Measurements from ENCODE around the gene DEPDC5.
"Not testable (repeated sequence)": the region's sequence is repeated elsewhere in the genome, so short reads cannot be mapped to it uniquely, and the experiment has no call there.

The DEPDC5 gene

DNA sequence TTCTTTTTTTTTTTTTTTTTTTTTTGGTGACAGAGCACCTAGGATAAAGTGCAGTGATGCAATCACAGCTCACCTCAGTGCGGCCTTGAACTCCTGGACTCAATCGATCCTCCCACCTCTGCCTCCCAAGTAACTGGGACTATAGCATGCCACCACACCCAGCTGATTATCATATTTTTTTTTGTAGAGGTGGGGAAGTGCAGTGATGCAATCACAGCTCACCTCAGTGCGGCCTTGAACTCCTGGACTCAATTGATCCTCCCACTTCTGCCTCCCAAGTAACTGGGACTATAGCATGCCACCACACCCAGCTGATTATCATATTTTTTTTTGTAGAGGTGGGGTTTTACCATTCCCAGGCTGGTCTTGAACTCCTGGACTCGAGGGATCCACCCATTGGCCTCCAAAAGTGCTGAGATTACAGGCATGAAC, 61.6 kb downstream of the DEPDC5 start:
- DNase-seq (ENCODE audit: low spot score), result not testable (repeated sequence)

DNA sequence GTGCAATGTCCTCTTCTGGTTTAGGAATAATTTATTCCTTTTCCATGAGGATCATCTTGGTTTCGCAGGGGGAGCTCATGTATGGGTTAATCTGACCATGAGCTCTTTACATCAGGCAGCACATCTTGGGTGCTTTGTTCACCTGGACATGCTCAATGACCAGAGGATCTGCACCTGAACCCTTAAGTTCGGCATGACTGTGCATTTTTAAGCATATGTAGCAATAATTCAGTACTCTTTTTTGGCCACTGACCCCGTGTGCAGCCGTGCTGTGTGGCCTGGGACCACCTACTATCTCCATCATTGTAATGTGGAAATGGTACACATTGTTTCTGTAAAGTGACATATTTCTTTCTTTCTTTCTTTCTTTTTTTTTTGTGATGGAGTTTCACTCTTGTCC, 62.9 kb downstream of the DEPDC5 start:
- DNase-seq (ENCODE audit: low spot score), result no peak

DNA sequence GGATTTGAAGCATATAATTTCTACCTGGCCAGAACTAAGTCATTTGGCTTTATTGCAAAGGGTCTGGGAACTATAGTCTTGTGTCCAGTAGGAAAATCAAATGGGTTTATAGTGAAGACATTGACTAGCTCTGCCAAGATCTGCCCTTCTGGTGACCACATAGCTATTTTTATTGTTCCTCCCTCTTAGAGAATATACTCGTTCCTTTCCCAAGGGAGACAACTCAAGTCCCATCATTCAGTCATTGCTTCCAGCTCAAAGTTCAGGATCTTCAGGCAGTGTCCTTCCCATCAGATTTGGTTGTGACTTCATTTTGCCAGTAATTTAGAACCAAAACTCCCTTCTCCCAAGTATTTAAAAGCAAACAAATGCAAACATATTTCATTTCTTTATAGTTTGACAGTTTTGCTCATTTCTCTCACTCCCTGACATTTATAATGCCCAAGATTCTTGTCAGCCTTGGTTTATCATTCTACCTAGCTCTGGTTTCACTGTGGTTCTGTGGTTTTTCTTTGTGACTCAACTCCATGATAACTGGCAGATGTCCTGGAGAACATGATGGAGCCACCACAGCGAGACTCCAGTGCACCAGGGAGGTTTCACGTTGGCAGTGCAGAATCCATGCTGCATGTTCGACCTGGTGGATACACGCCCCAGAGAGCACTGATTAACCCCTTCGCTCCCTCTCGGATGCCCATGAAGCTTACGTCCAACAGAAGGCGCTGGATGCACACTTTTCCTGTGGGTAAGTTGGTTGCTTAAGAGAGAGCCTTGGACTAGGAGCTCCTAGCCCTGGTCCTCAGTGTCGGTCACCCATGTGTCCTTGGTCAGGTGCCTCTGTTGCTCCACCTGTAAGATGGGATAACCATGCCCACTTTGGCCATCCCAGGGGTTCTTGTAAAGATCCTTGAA, 64.9 kb downstream of the DEPDC5 start:
- no peak for DNase-seq (ENCODE audit: low spot score)

DNA sequence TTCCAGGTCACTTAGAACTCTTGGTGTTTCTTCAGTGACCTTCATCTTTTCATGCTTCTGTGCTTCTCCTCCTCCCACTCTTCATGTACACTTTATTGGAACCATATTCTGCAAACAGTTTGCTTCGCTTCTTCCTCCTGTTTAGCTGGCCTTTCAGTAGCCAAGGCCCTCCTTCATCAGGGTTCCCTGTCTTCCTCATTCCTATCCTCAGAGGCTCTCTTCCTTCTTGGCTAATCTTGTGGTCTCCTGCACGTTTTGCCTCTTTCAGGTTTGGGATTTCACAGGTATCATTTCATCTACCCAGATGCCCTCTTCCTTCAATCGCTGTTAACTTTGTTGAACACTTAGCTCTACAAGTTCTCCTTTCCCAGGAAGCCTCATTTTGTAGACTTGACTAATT, 66.8 kb downstream of the DEPDC5 start:
- no peak for DNase-seq (ENCODE audit: low spot score)

DNA sequence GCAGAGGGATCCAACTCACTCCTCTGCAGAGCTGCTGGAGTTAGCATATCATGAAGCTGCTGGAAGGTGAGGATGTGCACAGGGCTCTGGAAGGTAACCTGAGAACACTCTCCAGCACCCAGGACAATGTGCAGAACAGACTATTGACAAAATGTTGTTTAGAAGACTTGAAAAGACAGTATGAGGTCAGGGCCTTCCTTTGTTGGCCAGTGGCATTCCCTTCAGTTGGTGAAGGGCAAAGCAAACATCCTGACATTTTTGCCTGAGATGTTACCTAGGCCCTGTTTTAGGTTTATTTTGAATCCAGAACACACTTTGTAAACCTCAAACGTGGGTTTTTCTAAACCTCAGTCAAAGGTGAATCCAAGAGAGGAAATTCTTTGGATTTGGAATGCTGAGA, 67.8 kb downstream of the DEPDC5 start:
- DNase-seq (ENCODE audit: low spot score), result no peak

DNA sequence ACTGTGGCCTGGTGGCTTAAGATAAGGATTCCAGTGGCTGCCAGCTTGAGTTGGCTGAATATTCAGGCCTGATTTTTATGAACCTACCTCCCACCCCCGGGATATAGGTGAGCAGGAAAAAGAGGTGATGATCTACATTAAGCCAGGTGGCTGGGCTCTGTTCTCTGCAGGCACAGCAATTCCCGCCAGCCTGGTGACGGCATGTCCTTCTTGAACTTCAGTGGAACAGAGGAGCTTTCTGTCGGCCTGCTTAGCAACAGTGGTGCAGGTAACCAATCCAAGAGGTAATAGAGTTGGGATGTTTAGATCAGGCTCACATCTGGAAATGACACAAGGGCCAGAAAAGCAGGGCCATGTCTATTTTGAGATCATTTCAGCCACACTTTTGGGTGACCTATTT, 68.7 kb downstream of the DEPDC5 start:
- no peak for DNase-seq (ENCODE audit: low spot score)

DNA sequence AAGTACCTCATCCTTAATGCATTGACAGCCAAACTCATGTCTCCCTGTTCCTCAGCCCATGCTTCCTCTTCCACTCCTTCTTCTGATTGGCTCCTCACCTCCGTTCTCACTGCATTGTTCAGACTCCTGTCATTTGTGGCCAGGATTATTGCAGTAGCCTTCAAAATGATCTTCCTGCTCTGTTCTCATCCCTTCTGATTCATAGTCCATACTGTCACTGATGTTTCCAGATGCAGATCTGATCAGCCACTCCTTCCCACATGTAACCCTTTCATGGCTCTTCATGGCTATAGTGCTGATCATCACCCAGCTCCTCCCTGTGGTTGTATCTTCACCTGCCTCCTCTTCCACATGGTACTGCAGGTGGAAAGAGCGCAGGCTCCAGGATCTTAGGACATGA, 71.7 kb downstream of the DEPDC5 start:
- DNase-seq (ENCODE audit: low spot score), result peak; percentile 8

DNA sequence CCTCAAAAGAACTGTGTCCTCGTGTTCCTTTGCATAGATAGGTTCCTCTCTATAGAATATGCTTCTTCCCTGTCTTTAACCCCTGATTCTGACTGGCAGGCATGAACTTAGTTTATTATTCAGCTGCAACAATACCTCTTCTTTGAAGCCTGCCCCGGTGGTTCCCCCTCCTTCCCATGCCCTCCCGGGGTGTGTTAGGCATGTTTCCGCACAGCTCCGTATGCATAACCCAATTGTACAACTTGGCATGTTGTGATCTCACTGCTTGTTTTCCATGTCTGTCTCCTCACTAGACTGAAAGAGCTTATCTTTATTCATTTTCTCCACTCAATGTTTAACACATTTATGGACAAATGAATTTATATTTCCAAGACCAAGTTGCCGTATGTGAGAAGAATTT, 72.6 kb downstream of the DEPDC5 start:
- DNase-seq (ENCODE audit: low spot score), result no peak

DNA sequence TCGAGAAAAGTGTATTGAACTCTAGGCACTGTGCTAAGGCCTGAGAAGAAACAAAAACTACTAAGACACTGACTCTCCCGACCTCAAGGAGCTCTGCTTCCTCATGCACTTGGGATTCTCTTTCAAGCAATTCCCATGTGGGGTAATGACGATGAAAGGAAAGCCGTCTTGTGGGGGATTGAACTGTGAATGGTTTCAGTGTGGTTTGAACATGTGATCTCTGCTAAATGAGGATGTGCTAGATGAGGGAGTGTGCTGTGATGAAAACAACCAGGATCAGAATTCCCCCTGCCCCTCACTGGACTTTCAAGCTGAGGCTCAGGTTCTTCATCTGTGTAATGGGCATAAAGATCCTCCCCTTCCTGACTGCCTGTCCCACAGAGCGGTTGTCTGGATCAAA, 74.9 kb downstream of the DEPDC5 start:
- DNase-seq (ENCODE audit: low spot score), result no peak

DNA sequence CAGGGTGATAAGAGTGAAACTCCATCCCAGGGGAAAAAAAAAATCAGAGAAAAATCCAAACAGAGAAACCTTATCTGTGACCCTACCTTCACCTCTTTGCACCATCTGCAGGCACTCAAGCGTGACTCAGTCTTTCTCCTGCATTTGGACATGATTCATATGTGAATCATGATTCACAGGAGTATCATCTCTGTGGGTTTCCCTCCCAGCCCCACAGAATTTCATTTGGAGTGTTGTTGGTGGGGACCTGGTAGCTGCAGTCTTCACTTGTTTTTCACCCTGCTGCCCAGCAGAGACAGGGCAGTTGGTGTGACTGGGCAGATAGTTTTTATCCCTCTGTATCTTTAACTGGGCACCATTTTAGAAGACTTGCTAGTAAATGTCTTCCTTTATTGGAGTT, 75.7 kb downstream of the DEPDC5 start:
- DNase-seq (ENCODE audit: low spot score), result peak; percentile 89

DNA sequence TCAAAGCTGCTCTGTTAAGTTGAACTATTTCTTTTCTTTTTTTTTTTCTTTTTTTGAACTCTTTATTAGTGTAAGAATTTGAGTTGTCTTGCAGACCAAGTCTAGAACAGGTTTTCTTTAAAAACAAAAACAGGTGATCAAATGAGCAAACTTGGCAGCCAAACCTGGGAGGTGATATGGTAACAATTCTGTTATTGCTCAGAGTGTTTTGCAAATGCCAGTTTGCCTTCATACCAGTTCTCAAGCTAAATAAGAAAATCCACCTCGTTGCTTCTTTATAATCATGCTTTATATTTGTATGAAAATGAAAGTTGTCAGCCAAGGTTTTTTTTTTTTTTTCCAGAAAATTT, 76.9 kb downstream of the DEPDC5 start:
- DNase-seq (ENCODE audit: low spot score), result no peak

DNA sequence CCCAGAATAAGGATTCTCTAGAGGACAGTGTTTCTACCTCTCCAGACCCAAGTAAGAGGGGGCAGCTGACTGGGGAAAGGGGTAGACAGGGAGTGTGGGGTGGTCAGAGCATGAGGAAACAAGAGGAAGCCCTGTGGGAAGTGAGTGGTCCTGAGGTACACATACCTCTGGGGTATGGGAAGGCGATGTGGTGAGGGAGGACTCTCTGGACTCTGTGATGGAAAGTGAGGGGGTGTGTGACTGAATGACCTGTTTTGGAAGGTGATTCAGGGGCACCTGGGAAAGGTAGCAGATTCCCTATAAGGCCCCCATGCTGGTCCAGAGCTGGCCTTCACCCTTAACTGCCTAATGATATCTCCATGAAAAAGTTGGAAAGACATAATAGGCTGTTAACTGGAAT, 80.1 kb downstream of the DEPDC5 start:
- no peak for DNase-seq (ENCODE audit: low spot score)

DNA sequence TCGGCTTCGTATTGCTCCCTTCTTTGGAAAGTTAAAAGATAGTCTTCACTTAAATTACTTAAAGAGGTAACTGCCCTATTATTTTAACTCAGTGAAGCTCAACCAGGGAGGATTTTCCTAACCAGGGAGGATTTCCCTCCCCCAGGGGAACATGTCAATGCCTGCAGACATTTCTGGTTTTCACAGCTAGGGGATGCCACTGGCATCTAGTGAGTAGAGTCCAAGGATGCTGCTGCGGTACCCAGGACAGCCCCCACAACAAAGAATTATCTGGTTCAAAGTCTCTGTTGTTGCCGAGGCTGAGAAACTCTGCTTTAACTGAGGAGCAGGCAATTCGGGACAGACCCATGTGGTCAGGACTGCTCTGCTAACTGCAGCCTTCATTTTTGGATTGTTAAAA, 82.2 kb downstream of the DEPDC5 start:
- no peak for DNase-seq (ENCODE audit: low spot score)

DNA sequence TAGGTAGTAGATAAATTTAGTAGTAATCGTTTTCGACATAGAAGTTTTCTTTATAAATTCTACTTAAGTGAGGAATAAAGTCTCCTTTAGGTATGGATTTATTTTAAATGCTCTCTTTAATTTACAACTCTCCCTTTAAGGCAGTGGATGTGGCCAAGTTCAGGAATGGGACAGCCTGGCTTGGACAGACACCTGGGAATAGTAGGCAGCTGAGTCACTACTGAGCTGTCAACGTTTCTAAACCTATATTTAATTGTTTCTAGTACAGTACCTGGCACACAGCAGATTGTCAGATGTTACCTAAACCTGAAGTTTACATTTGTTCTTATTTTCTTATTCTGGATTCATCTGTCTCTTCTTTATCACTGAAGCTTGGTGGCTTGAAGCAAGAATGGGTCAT, 85.1 kb downstream of the DEPDC5 start:
- DNase-seq (ENCODE audit: low spot score), result no peak

DNA sequence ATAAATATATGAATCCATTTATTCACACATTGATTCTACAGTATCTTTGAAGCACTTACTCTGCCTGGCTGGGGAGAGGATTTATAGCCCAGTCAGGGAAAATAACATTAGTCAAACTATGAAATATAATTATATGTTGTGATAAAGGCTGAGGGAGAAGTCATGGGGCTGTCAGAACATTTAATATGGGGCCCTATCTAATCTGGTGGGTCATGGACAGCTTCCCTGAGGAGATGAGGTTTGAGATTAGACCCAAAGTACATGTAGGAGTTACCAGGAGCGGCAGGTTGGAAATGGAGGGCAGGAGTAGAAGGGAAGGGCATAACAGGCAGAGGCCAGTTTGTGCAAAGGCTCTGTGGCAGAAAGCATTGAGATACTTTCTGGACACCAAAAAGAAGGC, 86.2 kb downstream of the DEPDC5 start:
- no peak for DNase-seq (ENCODE audit: low spot score)

DNA sequence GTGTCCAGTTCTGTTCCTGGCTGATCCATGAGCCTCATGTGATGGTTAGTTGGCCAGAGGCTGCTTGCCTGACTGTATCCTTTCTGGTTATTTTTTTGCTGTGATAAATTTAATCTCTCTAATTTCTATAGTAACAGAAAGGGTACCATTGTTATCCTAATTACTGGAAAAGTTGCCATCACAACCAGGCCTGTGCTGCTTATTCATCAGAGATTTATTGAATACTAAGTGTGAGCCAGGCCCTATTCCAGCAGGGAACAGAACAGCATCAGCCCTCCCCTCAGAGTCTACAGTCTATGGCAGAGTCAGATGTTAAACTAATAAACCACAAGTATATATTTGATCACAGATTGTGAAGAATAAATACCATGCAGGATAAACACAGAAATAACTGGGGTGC, 86.8 kb downstream of the DEPDC5 start:
- DNase-seq (ENCODE audit: low spot score), result no peak

DNA sequence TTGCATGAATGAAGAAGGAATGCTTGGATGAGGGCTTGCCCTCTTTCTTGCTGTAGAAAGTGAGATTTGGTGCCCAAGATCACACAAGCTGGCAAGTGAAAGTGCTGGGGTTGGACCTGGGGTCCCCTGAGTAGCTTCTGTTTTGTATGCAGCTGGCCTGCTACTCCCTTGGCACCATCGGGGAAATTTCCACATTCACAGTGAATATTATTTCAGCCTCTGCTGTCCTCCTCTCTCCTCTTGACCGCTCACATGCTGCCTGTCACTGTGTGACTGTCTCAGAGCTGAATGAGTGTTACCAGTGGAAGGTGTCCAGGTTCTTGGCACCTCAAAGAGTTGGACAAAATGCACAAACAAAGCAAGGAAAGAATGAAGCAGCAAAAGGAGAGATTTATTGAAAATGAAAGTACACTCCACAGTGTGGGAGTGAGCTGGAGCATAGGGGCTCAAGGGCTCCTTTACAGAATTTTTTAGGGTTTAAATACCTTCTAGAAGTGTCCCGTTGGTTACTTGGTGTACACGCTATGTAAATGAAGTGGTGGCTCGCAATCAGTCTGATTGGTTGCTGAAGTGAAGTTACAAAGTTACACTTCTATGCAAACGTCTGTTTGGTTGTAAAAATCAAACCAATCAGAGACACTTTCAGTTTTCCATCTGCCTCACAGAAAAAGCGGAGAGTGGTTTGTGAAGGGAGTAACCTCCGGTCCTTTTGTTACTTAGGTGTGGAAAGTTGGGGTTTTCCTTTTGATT, 87.4 kb downstream of the DEPDC5 start:
- DNase-seq (ENCODE audit: low spot score), result no peak

DNA sequence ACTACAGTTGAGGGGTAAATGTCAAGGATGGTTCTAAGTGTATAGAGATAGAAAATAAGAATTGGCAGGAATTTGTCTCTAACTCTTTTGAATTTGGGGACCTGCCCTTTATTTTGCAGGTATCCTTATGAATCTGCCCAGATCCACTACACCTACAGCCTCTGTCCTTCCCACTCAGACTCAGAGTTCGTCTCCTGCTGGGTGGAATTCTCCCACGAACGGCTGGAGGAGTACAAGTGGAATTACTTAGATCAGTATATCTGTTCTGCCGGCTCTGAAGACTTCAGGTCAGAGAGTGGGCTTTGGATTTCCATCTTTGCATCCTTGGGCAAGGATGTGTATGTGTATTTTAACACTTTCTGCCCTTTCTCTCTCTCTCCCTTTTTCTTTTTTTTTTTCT, 89.7 kb downstream of the DEPDC5 start:
- DNase-seq (ENCODE audit: low spot score), result no peak

DNA sequence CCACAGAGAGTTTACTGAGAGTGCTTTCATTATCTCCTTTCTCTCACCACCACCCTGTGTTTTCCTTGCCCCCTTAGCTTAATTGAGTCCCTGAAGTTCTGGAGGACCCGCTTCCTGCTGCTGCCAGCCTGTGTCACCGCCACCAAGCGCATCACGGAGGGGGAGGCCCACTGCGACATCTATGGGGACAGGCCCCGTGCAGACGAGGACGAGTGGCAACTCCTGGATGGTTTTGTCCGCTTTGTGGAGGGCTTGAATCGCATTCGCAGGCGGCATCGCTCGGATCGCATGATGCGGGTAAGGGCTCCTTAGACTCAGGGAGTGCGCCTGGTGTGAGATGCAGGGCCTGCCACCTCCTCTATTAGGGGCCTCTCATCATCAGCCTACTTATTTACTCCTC, 91.1 kb downstream of the DEPDC5 start:
- no peak for DNase-seq (ENCODE audit: low spot score)

DNA sequence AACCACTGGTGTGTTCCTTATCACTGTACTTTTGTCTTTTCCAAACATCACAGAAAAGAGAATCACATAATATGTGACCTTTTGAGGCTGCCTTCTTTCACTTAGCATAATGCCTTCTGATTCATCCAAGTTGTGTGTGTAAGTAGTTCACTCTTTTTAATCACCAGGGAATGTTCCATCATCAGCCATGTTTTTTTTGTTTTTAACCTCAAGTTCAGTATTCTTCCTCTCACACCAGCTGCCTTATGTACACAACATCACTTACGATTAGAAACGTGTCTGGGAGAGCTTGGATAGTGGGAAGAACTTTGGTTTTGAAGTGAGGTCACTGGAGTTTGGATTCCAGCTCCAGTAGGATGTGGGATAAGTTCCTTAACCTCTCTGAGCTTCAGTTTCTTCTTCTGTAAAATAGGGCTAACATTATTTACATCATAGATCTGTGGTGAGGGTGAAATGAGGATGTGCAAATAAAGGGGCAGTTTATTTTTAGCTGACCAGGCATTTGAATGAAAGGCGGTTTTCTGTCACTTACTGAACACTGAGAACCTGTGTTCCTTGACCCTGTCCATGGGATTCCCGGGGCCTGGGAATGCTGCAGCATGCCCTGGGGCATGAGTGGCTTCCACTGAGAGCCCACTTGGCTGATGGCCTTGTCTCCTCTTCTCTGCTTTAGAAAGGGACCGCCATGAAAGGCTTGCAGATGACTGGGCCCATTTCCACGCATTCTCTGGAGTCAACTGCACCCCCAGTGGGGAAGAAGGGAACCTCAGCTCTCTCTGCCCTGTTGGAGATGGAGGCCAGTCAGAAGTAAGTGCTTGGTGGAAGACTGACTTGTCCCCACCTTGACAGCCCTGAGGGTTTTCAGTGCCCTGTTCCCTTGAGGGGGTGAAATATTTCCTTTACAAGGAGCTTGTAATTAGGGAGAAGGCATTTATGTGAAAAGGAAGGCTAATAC, 92.6 kb downstream of the DEPDC5 start:
- DNase-seq (ENCODE audit: low spot score), result peak; percentile 19

DNA sequence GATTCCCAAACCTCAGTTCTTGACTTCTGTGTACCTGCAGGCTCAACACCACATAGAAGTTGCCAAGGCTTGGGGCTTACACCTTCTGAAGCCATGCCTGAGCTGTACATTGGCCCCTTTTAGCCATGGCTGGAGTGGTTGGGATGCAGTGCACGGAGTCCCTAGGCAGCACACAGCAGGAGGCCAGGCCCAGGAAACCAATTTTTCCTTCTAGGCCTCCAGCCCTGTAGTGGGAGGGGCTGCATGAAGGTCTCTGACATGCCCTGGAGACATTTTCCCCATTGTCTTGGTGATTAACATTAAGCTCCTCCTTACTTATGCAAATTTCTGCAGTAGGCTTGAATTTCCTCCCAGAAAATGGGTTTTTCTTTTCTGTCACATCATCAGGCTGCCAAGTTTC, 94.6 kb downstream of the DEPDC5 start:
- DNase-seq (ENCODE audit: low spot score), result no peak

DNA sequence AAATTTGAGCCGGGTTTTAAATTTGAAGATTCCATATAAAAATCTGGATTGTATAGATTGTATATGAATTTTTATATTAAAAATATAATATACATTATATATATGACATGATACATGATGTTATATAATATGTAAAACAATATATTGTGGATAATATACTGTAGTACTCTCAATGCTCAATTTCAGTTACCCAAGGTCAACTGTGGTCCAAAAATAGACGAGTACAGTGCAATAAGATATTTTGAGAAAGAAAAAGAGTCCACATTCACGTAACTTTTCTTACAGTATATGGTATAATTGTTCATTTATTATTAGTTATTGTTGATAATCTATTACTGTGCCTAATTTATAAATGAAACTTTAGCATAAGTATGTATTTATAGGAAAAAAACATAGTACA, 96.3 kb downstream of the DEPDC5 start:
- DNase-seq (ENCODE audit: low spot score), result no peak
